ENCODE results near the gene CRABP2.
A peak's percentile ranks its signal among the peaks of the same experiment; 100 is the strongest.

CRABP2 gene

GRCh38 chr1:156728599-156729462 is 23.4 kb upstream of the CRABP2 start, which contains the start of gene ISG20L2:
Gene ISG20L2 (minus strand): TSS chr1:156728766. CDS start chr1:156727652, 1,114 bp downstream.
- peak; percentile 11 for TF ChIP-seq CTCF (conservative IDR thresholded peaks at IDR 0.05; ENCODE audit: low read depth, low read length)
- peak within 1 kb of the TSS; percentile 94 for H3K4me3 ChIP-seq (ENCODE audit: low read depth, low read length)
- DNase-seq (ENCODE audit: low read depth): peak; percentile 99

- DNase-seq (ENCODE audit: low read depth): peak; percentile 80
- TF ChIP-seq CTCF (conservative IDR thresholded peaks at IDR 0.05; ENCODE audit: low read depth, low read length): no peak
- peak within 1 kb of the TSS; percentile 94 for H3K4me3 ChIP-seq (ENCODE audit: low read depth, low read length)
Observed at GRCh38 chr1:156727926-156728598, 22.7 kb upstream of the CRABP2 start, which contains the start of gene METTL25B. Gene METTL25B (plus strand): TSS chr1:156728469. CDS start chr1:156729105, 636 bp downstream.

GRCh38 chr1:156727492-156727891 is 22.1 kb upstream of the CRABP2 start:
- no peak for DNase-seq (ENCODE audit: low read depth)
- no peak for TF ChIP-seq CTCF (conservative IDR thresholded peaks at IDR 0.05; ENCODE audit: low read depth, low read length)
- H3K4me3 ChIP-seq (ENCODE audit: low read depth, low read length): peak overlapping the region; percentile 94

- peak; percentile 71 for TF ChIP-seq CTCF (conservative IDR thresholded peaks at IDR 0.05; ENCODE audit: low read depth, low read length)
- peak; percentile 82 for DNase-seq (ENCODE audit: low read depth)
- H3K4me3 ChIP-seq (ENCODE audit: low read depth, low read length): peak overlapping the region; percentile 37
Observed at GRCh38 chr1:156726549-156727226, 21.3 kb upstream of the CRABP2 start.

GRCh38 chr1:156725683-156726280 is 20.4 kb upstream of the CRABP2 start:
- TF ChIP-seq CTCF (conservative IDR thresholded peaks at IDR 0.05; ENCODE audit: low read depth, low read length): peak; percentile 98
- peak; percentile 95 for DNase-seq (ENCODE audit: low read depth)
- peak overlapping the region; percentile 52 for H3K4me3 ChIP-seq (ENCODE audit: low read depth, low read length)

- no peak for DNase-seq (ENCODE audit: low read depth)
- H3K4me3 ChIP-seq (ENCODE audit: low read depth, low read length): no peak overlapping the region
- no peak for TF ChIP-seq CTCF (conservative IDR thresholded peaks at IDR 0.05; ENCODE audit: low read depth, low read length)
Observed at GRCh38 chr1:156721535-156721934, 16.2 kb upstream of the CRABP2 start.

All from choroid plexus epithelial cell (primary cell).